Fibroblast of skin of abdomen (primary cell): ENCODE results near the gene KCND3.

Source experiments
- DNase-seq: peaks from one replicate; pipeline ENCODE4 v3.0.0-alpha.2; 2013

Gene KCND3

DNA sequence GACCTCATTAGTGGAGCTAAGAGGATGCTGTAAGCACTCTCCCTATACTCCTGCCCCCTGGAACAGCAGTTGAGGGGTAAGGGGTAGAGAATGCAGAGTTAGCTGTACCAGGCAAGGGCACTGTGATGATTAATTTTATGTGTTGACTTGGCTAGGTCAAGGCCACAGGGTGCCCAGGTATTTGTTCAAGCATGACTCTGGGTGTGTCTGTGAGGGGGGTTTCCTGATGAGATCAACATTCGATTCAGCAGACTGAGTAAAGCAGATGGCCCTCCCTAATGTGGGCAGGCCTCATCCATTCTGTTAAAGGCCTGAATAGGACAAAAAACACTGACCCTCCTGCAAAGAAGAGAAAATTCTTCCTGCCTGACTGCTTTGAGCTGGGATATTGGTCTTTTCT, 110.8 kb downstream of the KCND3 start:
- no peak for DNase-seq

DNA sequence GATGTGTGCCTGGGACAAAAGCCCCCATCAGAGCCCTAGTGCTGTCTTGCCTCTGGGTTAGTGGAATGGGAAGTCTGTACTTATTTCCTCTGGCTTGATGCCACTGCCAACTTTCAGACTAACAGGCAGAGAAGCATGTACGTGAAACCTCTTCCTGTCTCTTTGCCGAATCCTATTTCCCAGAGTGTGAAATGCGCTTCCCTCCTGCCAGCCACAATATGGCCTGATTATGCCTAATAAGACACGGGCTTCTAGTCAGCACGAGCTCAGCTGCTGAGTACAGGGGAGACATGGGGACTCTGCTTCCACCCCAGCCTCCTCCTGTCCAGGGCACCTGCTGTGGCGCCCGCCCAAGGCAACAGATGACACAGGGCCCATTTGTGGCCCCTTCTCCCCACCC, 111.4 kb downstream of the KCND3 start:
- no peak for DNase-seq

GRCh38 chr1:111876631-111877030, 112.8 kb downstream of the KCND3 start:
- DNase-seq, result no peak

GRCh38 chr1:111875640-111876039, 113.8 kb downstream of the KCND3 start:
- no peak for DNase-seq

DNA sequence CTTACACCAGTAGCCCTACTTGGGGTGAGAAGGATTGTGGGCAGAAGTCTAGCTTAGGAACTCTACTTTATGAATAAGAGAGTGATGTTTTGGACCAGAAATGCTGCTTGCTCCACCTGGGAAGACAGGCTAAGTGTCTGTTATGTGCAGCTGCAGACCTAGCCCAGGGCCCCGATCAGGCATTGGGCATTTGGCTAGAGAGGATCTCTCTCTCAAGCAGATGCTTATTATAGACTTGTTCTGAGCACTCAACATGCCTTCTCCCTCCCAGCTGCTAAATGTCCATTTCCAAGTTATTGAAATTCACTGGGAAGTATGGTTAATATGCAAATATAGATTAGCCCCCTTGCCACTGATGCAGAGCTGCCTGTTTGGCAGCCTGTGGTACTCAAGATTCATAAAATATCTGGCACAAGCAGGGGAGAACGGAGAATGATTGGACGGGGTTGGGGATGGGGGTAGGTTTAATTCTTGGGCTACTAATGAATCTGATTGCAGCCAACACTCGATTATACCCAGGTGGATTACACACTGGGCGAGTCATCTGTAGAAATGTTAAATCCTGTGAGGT, 115.9 kb downstream of the KCND3 start:
- no peak for DNase-seq

GRCh38 chr1:111870181-111870580, 119.3 kb downstream of the KCND3 start:
- DNase-seq, result no peak

DNA sequence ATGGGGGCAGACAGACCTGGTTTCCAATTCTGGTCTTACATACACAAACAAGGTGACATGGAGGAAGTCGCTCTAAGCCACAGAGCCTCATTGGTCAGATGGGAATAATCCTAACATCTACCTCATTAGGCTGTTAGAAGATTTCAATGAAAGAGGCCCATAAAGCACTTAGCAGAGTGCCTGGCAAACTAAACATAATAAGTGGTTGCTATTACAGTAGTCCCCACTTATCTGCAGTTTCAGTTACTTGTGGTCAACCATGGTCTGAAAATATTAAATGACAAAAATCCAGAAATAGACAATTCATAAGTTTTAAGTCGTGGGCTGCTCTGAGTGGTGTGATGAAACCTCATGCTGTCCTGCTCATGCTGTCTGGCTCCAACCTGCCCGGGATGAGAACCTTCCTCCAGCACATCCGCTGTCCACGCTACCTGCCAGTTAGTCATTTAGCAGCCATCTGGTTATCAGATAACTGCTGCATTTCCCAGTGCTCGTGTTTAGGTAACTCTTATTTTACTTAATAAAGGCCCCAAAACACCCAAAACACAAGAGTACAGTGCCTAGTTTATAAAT, 121.5 kb downstream of the KCND3 start:
- no peak for DNase-seq

DNA sequence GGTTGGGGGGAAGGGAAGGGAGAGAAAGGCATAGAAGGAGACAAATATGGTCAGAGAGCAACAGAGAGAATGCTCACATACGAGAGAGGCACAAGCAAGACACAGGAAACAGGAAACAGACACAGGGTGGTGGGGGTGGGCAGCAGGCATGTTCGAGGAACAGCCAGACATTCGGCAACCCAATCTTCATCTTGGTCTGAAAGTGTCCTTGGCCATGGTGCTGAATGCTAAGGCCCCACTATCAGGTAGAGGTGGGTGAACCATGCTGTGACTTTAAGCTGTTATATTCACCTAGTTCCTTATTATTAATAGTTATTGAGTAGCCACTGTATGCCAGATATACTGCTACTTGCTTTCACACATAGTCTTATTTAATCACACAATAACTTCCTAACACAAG, 124.6 kb downstream of the KCND3 start:
- DNase-seq, result no peak

DNA sequence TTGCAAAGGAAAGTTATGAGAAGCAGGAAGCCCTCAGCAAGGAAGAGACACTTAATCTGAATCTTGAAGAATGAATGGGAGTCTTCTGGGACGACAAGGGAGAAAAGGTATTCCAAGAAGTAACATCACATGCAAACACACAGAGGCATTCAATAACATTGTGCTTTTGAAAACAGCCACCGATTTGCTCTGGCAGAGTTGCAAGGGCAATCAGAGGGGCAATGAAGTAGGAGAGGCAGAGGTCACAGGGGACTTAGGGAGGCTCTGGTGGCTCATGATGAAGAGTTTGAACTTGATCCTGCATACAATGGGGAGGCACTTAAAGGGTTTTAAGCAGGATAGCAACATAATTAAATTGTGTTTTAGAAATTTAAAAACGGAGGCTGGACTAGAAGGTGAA, 126.1 kb downstream of the KCND3 start:
- DNase-seq, result no peak

GRCh38 chr1:111862599-111862998, 126.9 kb downstream of the KCND3 start:
- no peak for DNase-seq

DNA sequence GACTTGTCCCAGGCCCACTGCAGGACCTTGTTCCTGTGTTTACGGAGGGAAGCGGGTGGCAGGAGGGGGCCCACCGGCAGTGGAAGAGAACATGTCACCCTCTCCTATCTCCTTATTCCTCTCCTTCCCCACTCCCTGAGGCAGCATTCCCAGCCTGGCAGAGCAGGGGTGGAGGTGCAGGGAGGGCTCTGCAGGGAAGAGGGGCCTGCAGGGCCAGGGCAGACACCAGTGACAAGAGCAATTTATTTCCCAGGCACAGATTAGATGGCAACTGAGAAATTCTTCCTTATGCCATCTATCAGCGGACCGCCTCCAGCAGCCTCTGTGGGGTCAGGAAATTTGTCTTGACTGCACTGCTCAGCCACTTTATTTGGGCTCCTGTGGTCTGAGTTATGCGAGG, 127.9 kb downstream of the KCND3 start:
- no peak for DNase-seq

DNA sequence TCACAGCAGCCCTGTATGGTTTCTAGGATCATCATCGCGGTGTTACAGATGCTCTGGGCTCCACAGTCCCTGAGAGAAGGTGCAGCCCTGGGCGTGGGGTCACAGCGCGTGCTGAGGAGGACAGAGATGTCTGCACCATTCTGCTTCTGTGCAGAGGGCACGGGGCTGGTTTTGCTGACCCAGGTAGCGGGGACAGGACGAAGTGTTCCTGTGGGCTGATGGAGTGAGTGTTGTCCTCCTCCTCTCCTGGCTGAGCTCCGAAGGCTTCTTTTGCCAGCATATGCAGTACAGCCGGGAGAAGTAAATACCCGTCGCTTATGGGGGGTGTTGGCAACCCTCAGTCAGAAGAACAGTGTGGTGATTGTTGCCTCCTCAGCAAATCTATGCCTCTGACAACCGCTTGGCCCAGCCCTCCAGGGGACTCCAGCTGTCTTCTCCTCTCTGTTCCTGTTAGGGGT, 132.2 kb downstream of the KCND3 start:
- no peak for DNase-seq

DNA sequence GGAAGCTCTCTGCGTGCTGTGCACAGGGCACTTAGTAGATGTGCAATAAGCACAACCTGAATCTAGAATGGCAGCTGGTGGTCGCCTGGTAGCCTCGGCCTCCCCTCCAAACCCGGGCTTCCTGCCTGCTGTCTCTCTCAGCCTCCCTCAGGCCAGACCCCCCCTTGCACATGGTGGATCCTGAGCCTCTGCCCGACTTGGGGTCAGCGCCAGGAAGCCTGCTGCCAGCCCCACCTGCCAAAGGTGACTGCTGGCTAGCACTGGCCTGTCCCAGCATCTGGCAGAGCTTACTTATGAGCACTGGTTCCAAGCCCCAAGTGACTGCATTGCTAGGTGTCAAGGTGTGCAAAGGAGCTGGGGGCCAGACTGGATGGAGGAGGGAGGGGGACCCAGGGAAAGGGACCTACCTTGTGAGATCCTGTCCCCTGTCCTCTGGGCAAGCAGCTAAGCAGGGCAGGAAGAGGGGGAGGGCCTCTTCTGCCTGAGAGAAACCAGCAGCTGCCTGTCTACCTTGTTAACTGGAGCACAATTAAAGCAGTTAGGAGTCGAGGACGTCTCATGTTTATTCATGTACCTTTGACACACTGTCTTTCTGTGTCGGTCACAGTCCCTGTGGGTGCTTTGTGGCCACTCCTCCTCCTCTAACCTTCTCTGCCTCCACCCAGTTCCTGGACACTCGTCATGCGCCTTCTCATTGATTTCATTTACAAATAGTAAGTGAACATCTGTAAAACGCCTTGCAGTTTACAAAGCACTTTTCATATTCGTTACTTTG, 132.9 kb downstream of the KCND3 start:
- no peak for DNase-seq

DNA sequence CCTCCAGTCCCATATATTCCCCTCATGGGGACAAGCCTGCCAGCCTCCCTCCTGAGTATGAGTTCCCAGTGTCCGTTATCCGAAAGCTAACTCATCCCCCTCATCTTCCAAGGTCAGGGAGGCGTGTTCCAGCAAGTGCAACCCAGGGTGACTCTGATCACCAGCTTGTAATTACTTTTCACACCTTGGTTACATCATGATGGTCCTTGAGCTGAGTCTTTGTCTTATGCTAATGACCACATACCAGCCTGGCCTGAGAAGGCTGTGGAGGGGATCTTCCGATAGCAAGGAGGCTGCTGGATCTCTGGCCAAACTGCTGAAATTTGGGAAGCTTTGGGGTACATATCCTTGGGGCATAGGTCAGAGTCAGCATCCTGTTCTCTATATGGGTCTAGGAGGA, 134.2 kb downstream of the KCND3 start:
- DNase-seq, result no peak

DNA sequence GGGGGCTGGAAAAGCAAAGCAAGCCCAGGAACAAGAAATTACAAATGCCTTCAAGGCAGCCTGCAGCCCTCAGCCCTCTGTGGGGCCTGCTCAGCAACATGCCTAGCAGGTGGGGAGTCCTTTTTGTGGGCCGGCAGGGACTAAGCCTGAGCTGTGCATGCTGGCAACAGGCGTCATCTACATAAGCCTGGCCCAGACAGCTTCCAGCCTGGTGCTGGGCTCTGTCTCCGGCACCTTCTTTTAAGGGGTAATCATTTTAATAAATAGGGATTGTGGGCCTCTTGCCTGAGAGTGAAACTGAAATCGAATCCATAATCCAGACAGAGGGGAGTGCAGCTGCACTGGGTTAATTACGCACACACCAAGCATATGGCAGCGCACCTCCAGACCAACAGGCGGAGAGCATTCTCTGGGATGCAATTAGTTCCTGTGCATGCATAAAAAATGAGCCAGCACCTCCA, 137.2 kb downstream of the KCND3 start:
- no peak for DNase-seq

GRCh38 chr1:111851552-111851951, 137.9 kb downstream of the KCND3 start:
- DNase-seq, result no peak

GRCh38 chr1:111850109-111850508, 139.4 kb downstream of the KCND3 start:
- DNase-seq, result no peak

GRCh38 chr1:111848852-111849545, 140.5 kb downstream of the KCND3 start:
- no peak for DNase-seq

- DNase-seq, result no peak
Observed at GRCh38 chr1:111847466-111847865, 142.0 kb downstream of the KCND3 start.

DNA sequence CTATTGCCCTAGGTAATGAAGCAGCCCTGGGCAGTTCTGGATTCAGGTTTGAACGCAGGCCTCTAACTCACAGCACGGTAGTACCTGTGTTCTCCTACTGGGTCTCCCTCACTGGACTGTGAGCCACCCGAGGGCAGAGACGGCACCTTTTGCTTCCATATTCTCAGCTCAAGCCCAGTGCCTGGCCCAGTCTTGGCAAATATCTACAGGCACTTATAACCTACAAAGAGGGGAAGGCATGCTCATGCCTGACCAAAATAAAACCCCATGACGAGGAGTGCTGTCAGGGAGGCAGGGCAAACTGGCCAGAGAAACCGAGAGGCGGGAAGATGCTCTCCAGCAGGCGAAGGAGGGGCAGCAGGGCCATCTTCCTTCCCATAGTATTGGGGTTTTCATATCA, 142.6 kb downstream of the KCND3 start:
- no peak for DNase-seq

- DNase-seq, result no peak
Observed at GRCh38 chr1:111843177-111843576, 146.3 kb downstream of the KCND3 start.

GRCh38 chr1:111842411-111842810, 147.1 kb downstream of the KCND3 start:
- DNase-seq, result no peak

GRCh38 chr1:111841746-111842145, 147.7 kb downstream of the KCND3 start:
- no peak for DNase-seq
